Activated naive CD8-positive, alpha-beta T cell (primary cell): Measurements from ENCODE around the gene NAIF1.
"Not testable (repeated sequence)": the region's sequence is repeated elsewhere in the genome, so short reads cannot be mapped to it uniquely, and the experiment has no call there.

Experiments
- H3K27ac Mint-ChIP-seq: one replicate; pipeline ENCODE4 v1.8.0; 2021; ENCODE audit warnings: mixed read lengths
- H3K27me3 Mint-ChIP-seq: one replicate; pipeline ENCODE4 v1.8.0; 2021; ENCODE audit warnings: mixed read lengths
- H3K36me3 Mint-ChIP-seq: one replicate; pipeline ENCODE4 v1.8.0; 2021; ENCODE audit warnings: mixed read lengths
- H3K4me1 Mint-ChIP-seq: one replicate; pipeline ENCODE4 v1.8.0; 2021; ENCODE audit warnings: low read depth, mixed read lengths
- H3K4me3 Mint-ChIP-seq: one replicate; pipeline ENCODE4 v1.8.0; 2021; ENCODE audit warnings: mild to moderate bottlenecking, mixed read lengths
- H3K9me3 Mint-ChIP-seq: one replicate; pipeline ENCODE4 v1.8.0; 2021; ENCODE audit warnings: low read depth, mixed read lengths

Gene NAIF1

GRCh38 chr9:128043467-128043868 lies 23.7 kb downstream of the NAIF1 start:
- no peak overlapping the region for H3K27ac Mint-ChIP-seq
- no peaks in the 10 kb centered on the region for H3K36me3 Mint-ChIP-seq
- H3K4me3 Mint-ChIP-seq = no peak overlapping the region
- no peaks in the 10 kb centered on the region for H3K27me3 Mint-ChIP-seq
- peaks cover 10% of the 10 kb centered on the region for H3K4me1 Mint-ChIP-seq
- H3K9me3 Mint-ChIP-seq = no peaks in the 10 kb centered on the region

- peak overlapping the region; percentile 6 for H3K27ac Mint-ChIP-seq
- H3K4me3 Mint-ChIP-seq = no peak overlapping the region
Observed at GRCh38 chr9:128042043-128042442, 25.1 kb downstream of the NAIF1 start.

GRCh38 chr9:128040783-128041182 lies 26.3 kb downstream of the NAIF1 start:
- H3K4me1 Mint-ChIP-seq = not testable (repeated sequence)

More at GRCh38 chr9:128042043-128042442, 25.1 kb downstream of the NAIF1 start:
- H3K27me3 Mint-ChIP-seq = no peaks in the 10 kb centered on the region
- H3K4me1 Mint-ChIP-seq = peaks cover 10% of the 10 kb centered on the region
- H3K9me3 Mint-ChIP-seq = no peaks in the 10 kb centered on the region
- no peaks in the 10 kb centered on the region for H3K36me3 Mint-ChIP-seq

GRCh38 chr9:128036522-128036921 lies 30.6 kb downstream of the NAIF1 start:
- H3K4me1 Mint-ChIP-seq = peaks cover 31% of the 10 kb centered on the region
- not testable (repeated sequence) for H3K9me3 Mint-ChIP-seq, H3K4me3 Mint-ChIP-seq, H3K27me3 Mint-ChIP-seq, H3K36me3 Mint-ChIP-seq, H3K27ac Mint-ChIP-seq

More at GRCh38 chr9:128040783-128041182, 26.3 kb downstream of the NAIF1 start:
- H3K9me3 Mint-ChIP-seq, H3K36me3 Mint-ChIP-seq, H3K27ac Mint-ChIP-seq, H3K27me3 Mint-ChIP-seq, H3K4me3 Mint-ChIP-seq: not testable (repeated sequence)

- Mint-ChIP-seq H3K27me3 (no peaks in the 10 kb centered on the region), H3K4me3 (peak overlapping the region; percentile 62), H3K27ac (peak overlapping the region; percentile 88), H3K9me3 (no peaks in the 10 kb centered on the region), H3K36me3 (peaks cover 2% of the 10 kb centered on the region), H3K4me1 (peaks cover 37% of the 10 kb centered on the region)
Observed at GRCh38 chr9:128034821-128035652, 32.1 kb downstream of the NAIF1 start.

- H3K9me3 Mint-ChIP-seq = no peaks in the 10 kb centered on the region
- no peak overlapping the region for H3K4me3 Mint-ChIP-seq
- peaks cover 49% of the 10 kb centered on the region for H3K4me1 Mint-ChIP-seq
- H3K27me3 Mint-ChIP-seq = no peaks in the 10 kb centered on the region
- peak overlapping the region; percentile 89 for H3K27ac Mint-ChIP-seq
- H3K36me3 Mint-ChIP-seq = peaks cover 2% of the 10 kb centered on the region
Observed at GRCh38 chr9:128033609-128034008, 33.5 kb downstream of the NAIF1 start.

- H3K27me3 Mint-ChIP-seq = no peaks in the 10 kb centered on the region
- no peaks in the 10 kb centered on the region for H3K9me3 Mint-ChIP-seq
- peaks cover 2% of the 10 kb centered on the region for H3K36me3 Mint-ChIP-seq
- peak overlapping the region; percentile 97 for H3K27ac Mint-ChIP-seq
- peak overlapping the region; percentile 77 for H3K4me3 Mint-ChIP-seq
- peaks cover 85% of the 10 kb centered on the region for H3K4me1 Mint-ChIP-seq
Observed at GRCh38 chr9:128027705-128028104, 39.4 kb downstream of the NAIF1 start.

GRCh38 chr9:128026773-128027541 lies 40.2 kb downstream of the NAIF1 start:
- peak overlapping the region; percentile 77 for H3K4me3 Mint-ChIP-seq
- H3K27ac Mint-ChIP-seq = peak overlapping the region; percentile 97
- peaks cover 2% of the 10 kb centered on the region for H3K36me3 Mint-ChIP-seq
- peaks cover 91% of the 10 kb centered on the region for H3K4me1 Mint-ChIP-seq
- H3K27me3 Mint-ChIP-seq = no peaks in the 10 kb centered on the region
- H3K9me3 Mint-ChIP-seq = no peaks in the 10 kb centered on the region

- Mint-ChIP-seq H3K27ac (peak overlapping the region; percentile 97), H3K27me3 (no peaks in the 10 kb centered on the region), H3K36me3 (peaks cover 2% of the 10 kb centered on the region), H3K9me3 (no peaks in the 10 kb centered on the region), H3K4me3 (peak overlapping the region; percentile 77), H3K4me1 (peaks cover 92% of the 10 kb centered on the region)
Observed at GRCh38 chr9:128026255-128026772, 40.8 kb downstream of the NAIF1 start.

- Mint-ChIP-seq H3K27me3 (no peaks in the 10 kb centered on the region), H3K9me3 (no peaks in the 10 kb centered on the region), H3K4me3 (peak overlapping the region; percentile 77), H3K4me1 (peaks cover 92% of the 10 kb centered on the region), H3K27ac (peak overlapping the region; percentile 97), H3K36me3 (peaks cover under 1% of the 10 kb centered on the region)
Observed at GRCh38 chr9:128025736-128026135, 41.4 kb downstream of the NAIF1 start.

- Mint-ChIP-seq H3K4me3 (peak overlapping the region; percentile 49), H3K27me3 (no peaks in the 10 kb centered on the region), H3K9me3 (no peaks in the 10 kb centered on the region), H3K27ac (peak overlapping the region; percentile 97), H3K36me3 (no peaks in the 10 kb centered on the region), H3K4me1 (peaks cover 88% of the 10 kb centered on the region)
Observed at GRCh38 chr9:128024761-128025308, 42.3 kb downstream of the NAIF1 start.

GRCh38 chr9:128023671-128024070 lies 43.4 kb downstream of the NAIF1 start:
- Mint-ChIP-seq H3K27ac (peak overlapping the region; percentile 84), H3K4me3 (peak overlapping the region; percentile 40), H3K4me1 (peaks cover 83% of the 10 kb centered on the region)
- H3K27me3 Mint-ChIP-seq, H3K9me3 Mint-ChIP-seq, H3K36me3 Mint-ChIP-seq: not testable (repeated sequence)

GRCh38 chr9:128022886-128023285 lies 44.2 kb downstream of the NAIF1 start:
- H3K4me3 Mint-ChIP-seq = peak overlapping the region; percentile 58
- peaks cover 76% of the 10 kb centered on the region for H3K4me1 Mint-ChIP-seq
- H3K36me3 Mint-ChIP-seq = no peaks in the 10 kb centered on the region
- H3K27me3 Mint-ChIP-seq = no peaks in the 10 kb centered on the region
- no peaks in the 10 kb centered on the region for H3K9me3 Mint-ChIP-seq
- peak overlapping the region; percentile 84 for H3K27ac Mint-ChIP-seq

- Mint-ChIP-seq H3K36me3 (no peaks in the 10 kb centered on the region), H3K27me3 (no peaks in the 10 kb centered on the region), H3K27ac (peak overlapping the region; percentile 80), H3K4me3 (no peak overlapping the region), H3K9me3 (no peaks in the 10 kb centered on the region), H3K4me1 (peaks cover 69% of the 10 kb centered on the region)
Observed at GRCh38 chr9:128021098-128021497, 46.0 kb downstream of the NAIF1 start.

- H3K27me3 Mint-ChIP-seq = no peaks in the 10 kb centered on the region
- H3K4me1 Mint-ChIP-seq = peaks cover 65% of the 10 kb centered on the region
- H3K9me3 Mint-ChIP-seq = no peaks in the 10 kb centered on the region
- peak overlapping the region; percentile 80 for H3K27ac Mint-ChIP-seq
- no peak overlapping the region for H3K4me3 Mint-ChIP-seq
- H3K36me3 Mint-ChIP-seq = no peaks in the 10 kb centered on the region
Observed at GRCh38 chr9:128020692-128021091, 46.4 kb downstream of the NAIF1 start.
